GM10266 (cell line): ENCODE results near the gene LAMA3.

ENCODE experiments used
- DNase-seq: peaks from one replicate; pipeline ENCODE4 v3.0.0; 2012; ENCODE audit errors: extremely low spot score
- CTCF ChIP-seq: IDR thresholded peaks from 2 replicates; pipeline ENCODE4 v1.5.1; 2012; ENCODE audit warnings: mild to moderate bottlenecking, low read depth; ENCODE audit not compliant: control insufficient read depth, insufficient read depth; ENCODE audit errors: missing control alignments

The LAMA3 gene

GRCh38 chr18:23758281-23758680 is 69.0 kb downstream of the LAMA3 start:
- no peak for TF ChIP-seq CTCF
- DNase-seq, result no peak

- DNase-seq, result no peak
- TF ChIP-seq CTCF, result no peak
Observed at GRCh38 chr18:23761941-23762340, 72.7 kb downstream of the LAMA3 start.

GRCh38 chr18:23763343-23763742 is 74.1 kb downstream of the LAMA3 start:
- no peak for DNase-seq
- TF ChIP-seq CTCF, result no peak

GRCh38 chr18:23765931-23766330 is 76.7 kb downstream of the LAMA3 start:
- no peak for TF ChIP-seq CTCF
- DNase-seq, result no peak

- no peak for TF ChIP-seq CTCF
- DNase-seq, result no peak
Observed at GRCh38 chr18:23772327-23773024, 83.2 kb downstream of the LAMA3 start.

- TF ChIP-seq CTCF, result no peak
Observed at GRCh38 chr18:23776306-23776705, 87.1 kb downstream of the LAMA3 start.

GRCh38 chr18:23778828-23779227 is 89.6 kb downstream of the LAMA3 start:
- no peak for TF ChIP-seq CTCF
- DNase-seq, result no peak

More at GRCh38 chr18:23776306-23776705, 87.1 kb downstream of the LAMA3 start:
- DNase-seq, result no peak
